Measurements from ENCODE around the gene TMEM51.

DNA sequence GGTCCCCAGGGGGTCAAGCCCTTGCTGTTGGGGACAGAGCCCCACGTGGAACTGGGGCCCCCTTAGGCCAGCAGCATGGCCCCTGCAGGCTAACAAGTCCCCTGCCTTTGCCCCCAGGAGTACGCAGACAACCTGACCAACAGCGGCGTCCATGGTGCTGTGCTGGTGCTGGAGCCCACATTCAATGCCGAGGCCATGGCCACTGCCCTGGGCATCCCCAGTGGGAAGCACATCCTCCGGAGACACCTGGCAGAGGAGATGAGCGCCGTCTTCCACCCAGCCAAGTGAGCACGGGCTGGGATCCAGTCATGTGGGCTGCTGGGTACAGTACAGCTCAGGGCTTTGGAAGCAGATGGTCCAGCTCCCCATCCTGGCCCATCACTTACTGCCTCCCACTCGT, 49.6 kb upstream of the TMEM51 start:
- TF ChIP-seq, protein P1, sequence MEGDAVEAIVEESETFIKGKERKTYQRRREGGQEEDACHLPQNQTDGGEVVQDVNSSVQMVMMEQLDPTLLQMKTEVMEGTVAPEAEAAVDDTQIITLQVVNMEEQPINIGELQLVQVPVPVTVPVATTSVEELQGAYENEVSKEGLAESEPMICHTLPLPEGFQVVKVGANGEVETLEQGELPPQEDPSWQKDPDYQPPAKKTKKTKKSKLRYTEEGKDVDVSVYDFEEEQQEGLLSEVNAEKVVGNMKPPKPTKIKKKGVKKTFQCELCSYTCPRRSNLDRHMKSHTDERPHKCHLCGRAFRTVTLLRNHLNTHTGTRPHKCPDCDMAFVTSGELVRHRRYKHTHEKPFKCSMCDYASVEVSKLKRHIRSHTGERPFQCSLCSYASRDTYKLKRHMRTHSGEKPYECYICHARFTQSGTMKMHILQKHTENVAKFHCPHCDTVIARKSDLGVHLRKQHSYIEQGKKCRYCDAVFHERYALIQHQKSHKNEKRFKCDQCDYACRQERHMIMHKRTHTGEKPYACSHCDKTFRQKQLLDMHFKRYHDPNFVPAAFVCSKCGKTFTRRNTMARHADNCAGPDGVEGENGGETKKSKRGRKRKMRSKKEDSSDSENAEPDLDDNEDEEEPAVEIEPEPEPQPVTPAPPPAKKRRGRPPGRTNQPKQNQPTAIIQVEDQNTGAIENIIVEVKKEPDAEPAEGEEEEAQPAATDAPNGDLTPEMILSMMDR (conservative IDR thresholded peaks at IDR 0.05 in 1 of 2, IDR thresholded peaks at IDR 0.05 in 1 of 2; ENCODE audit: extremely low read depth in 1 of 2, insufficient read depth in 1 of 2, low read depth in 1 of 2, low read length in 2 of 2) = no peak
- no peak for TF ChIP-seq EZH2 (IDR thresholded peaks at IDR 0.05; ENCODE audit: borderline replicate concordance, low read length)

All from mammary epithelial cell (primary cell).